Neuronal stem cell (in vitro differentiated cells): Measurements from ENCODE around the gene CIRBP.

ENCODE experiments used
- DNase-seq: peaks from one replicate; pipeline ENCODE4 v3.0.0-alpha.2; 2013; ENCODE audit warnings: low spot score
- H2AFZ ChIP-seq: one replicate; pipeline ENCODE4 v1.6.1; 2013; ENCODE audit warnings: mild to moderate bottlenecking, low read length, inconsistent platforms
- H2AK5ac ChIP-seq: 2 replicates; pipeline ENCODE4 v1.6.1; 2013; ENCODE audit warnings: low read depth, mild to moderate bottlenecking, inconsistent platforms, low read length, moderate library complexity, mixed read lengths
- H2BK120ac ChIP-seq: 2 replicates; pipeline ENCODE4 v1.6.1; 2013; ENCODE audit warnings: low read depth, mild to moderate bottlenecking, inconsistent platforms, low read length, moderate library complexity, mixed read lengths
- H2BK12ac ChIP-seq: one replicate; pipeline ENCODE4 v1.6.1; 2013; ENCODE audit warnings: low read length, inconsistent platforms
- H2BK15ac ChIP-seq: 2 replicates; pipeline ENCODE4 v1.6.1; 2013; ENCODE audit warnings: mild to moderate bottlenecking, low read length, inconsistent platforms, mixed read lengths
- H2BK5ac ChIP-seq: one replicate; pipeline ENCODE4 v1.6.1; 2013; ENCODE audit warnings: inconsistent platforms, mild to moderate bottlenecking, low read length, moderate library complexity
- H3K14ac ChIP-seq: one replicate; pipeline ENCODE4 v1.6.1; 2013; ENCODE audit warnings: low read length, inconsistent platforms
- H3K18ac ChIP-seq: 2 replicates; pipeline ENCODE4 v1.6.1; 2013; ENCODE audit warnings: low read length, inconsistent platforms
- H3K23ac ChIP-seq: 2 replicates; pipeline ENCODE4 v1.6.1; 2013; ENCODE audit warnings: low read depth, mild to moderate bottlenecking, mixed read lengths, low read length, inconsistent platforms; ENCODE audit not compliant: poor library complexity
- H3K27ac ChIP-seq: replicated peaks from 3 replicates; pipeline ENCODE4 v1.5.1; 2013; ENCODE audit warnings: low read length, inconsistent platforms
- H3K27me3 ChIP-seq, 3 experiments: 2 replicates each; pipeline ENCODE4 v1.6.1; 2013; ENCODE audit warnings: low read length in 3 of 3, mild to moderate bottlenecking in 2 of 3, inconsistent platforms in 1 of 3, low read depth in 1 of 3, mixed read lengths in 1 of 3, moderate library complexity in 1 of 3; ENCODE audit not compliant: control insufficient read depth in 3 of 3, insufficient read depth in 3 of 3
- H3K36me3 ChIP-seq, 2 donors: replicated peaks in 1 of 2; 2 replicates each; pipeline ENCODE4 v1.6.1; 2013; ENCODE audit warnings: low read length in 2 of 2; ENCODE audit not compliant: control insufficient read depth in 2 of 2, insufficient read depth in 2 of 2
- H3K4ac ChIP-seq: 2 replicates; pipeline ENCODE4 v1.6.1; 2013; ENCODE audit warnings: inconsistent platforms, mild to moderate bottlenecking, low read length, moderate library complexity
- H3K4me1 ChIP-seq, 2 donors: 1 replicate in 1 of 2; 2 replicates in 1 of 2; pipeline ENCODE4 v1.6.1; 2013; ENCODE audit warnings: low read length in 2 of 2, low read depth in 1 of 2; ENCODE audit not compliant: control insufficient read depth in 2 of 2, insufficient read depth in 1 of 2
- H3K4me2 ChIP-seq: one replicate; pipeline ENCODE4 v1.6.1; 2013; ENCODE audit warnings: mild to moderate bottlenecking, low read length, inconsistent platforms; ENCODE audit not compliant: insufficient read depth, poor library complexity, severe bottlenecking
- H3K4me3 ChIP-seq, 2 donors: 2 replicates each; pipeline ENCODE4 v1.5.1; 2013; ENCODE audit warnings: low read length in 2 of 2, mild to moderate bottlenecking in 2 of 2, inconsistent platforms in 1 of 2, moderate library complexity in 1 of 2
- H3K79me1 ChIP-seq: one replicate; pipeline ENCODE4 v1.6.1; 2013; ENCODE audit warnings: low read depth, mild to moderate bottlenecking, inconsistent platforms, low read length, moderate library complexity
- H3K9ac ChIP-seq: one replicate; pipeline ENCODE4 v1.6.1; 2013; ENCODE audit warnings: mild to moderate bottlenecking, low read depth, low read length, inconsistent platforms; ENCODE audit not compliant: poor library complexity
- H3K9me3 ChIP-seq, 2 donors: replicated peaks in 1 of 2; 2 replicates each; pipeline versions ENCODE3 to v1.6.1; 2013; ENCODE audit warnings: low read length in 2 of 2, mild to moderate bottlenecking in 2 of 2, inconsistent platforms in 1 of 2, low read depth in 1 of 2, mixed read lengths in 1 of 2, moderate library complexity in 1 of 2; ENCODE audit not compliant: control insufficient read depth in 2 of 2, insufficient read depth in 1 of 2
- H4K8ac ChIP-seq: one replicate; pipeline ENCODE4 v1.6.1; 2013; ENCODE audit warnings: low read depth, mild to moderate bottlenecking, inconsistent platforms, low read length, moderate library complexity
- H4K91ac ChIP-seq: one replicate; pipeline ENCODE4 v1.6.1; 2013; ENCODE audit warnings: low read length, low read depth, mild to moderate bottlenecking, inconsistent platforms; ENCODE audit not compliant: poor library complexity
- WGBS, 2 donors: extraction: QIAGEN DNeasy Blood & Tissue Kit; methylation state at CpG; one replicate each; pipeline ENCODE4 v1.1.7; 2013; ENCODE audit warnings: missing lambda C conversion rate in 2 of 2, mixed read lengths in 1 of 2; ENCODE audit not compliant: insufficient read length in 2 of 2, insufficient replicate concordance in 1 of 2; ENCODE audit errors: extremely low coverage in 2 of 2; 5-methylcytosine and 5-hydroxymethylcytosine counted together

CIRBP gene

DNA sequence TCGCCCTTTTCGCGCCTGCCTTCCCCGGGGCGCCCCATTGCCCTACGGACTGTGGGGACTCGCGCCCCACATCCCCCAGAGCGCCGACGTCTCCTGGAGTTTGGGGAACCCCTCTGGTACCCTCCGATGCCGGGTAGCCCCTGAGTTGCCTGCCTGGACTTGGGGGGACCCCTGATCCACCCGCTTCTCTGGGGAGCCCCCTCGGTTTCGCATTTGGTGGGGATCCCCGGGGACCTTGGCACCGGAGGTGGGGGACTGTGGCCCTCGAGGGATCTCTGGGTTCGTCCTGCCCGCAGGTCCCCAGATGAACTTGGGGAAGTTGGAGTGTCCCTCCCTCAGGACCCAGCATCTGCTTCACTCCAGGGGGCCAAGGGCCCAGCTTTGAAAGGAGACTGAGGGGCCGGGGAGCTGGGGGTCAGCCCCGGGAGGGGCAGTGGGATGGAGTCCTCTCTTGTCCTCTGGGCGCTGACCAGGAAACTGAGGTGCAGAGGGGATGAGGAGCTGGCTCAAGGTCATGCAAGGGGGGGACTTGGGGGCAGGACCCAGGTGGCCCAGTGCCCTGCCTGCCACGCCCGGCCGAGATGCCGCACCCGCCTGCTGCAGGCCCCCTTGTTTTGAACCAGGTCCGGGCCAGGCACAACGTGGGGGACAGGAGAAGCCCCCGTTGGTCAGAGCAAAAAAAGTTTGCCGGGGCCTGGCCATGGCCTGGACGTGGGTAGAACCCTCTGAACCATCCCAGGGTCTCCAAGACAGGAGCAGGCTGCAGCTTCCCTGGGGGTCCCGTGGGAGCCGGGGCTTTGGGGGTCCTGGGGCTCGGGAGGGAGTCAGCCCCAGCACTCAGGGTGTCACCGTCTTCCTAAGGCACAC lies 17.6 kb downstream of the CIRBP start:
- peaks cover 0 to 11% (median 4%) of the 10 kb centered on the region in 3 experiments for H3K27me3 ChIP-seq

DNA sequence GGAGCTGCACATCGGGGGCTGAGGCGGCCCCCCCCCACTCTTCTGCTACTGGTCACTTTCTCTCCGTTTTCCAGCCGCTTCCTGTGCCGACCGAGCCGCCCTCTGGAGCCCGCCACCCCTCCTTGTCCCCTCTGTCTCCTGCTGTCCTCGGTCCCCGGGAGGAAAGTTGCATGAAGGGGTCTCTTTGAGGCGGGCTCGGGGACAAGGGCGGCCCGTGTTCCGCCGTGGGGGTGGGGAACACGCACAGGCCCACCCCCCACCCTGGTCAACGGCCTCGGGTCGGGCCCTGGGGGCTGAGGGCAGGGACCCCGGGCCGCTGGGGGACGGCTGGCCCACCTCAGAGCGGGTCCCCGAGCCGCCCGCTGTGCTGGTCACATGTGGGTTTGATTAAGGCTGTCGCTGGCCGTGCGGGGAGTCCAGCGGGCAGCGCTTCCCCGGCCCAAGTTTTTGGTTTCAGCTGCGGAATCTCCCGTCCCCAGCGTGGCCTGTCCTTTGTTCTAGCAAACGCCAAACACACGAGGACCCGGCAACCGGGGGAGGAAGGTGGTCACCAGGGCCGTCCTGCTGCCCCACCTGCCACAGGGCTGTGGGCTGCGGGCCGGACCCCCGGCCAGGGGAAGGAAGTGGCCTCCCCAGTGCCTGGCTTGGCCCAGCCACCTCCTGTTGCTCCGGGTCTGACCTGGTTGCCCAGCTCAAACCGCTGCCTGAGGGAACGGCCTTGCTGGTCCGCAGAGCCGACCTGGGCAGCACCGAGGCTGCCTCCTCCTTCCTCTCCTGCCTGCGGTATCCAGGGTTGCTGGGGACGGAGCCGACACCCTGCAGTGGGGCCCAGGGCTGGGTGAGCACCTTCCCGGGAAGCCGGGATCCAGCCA lies 18.5 kb downstream of the CIRBP start:
- Histone ChIP-seq H3K9me3 (no peaks in the 10 kb centered on the region), H3K14ac (peak overlapping the region; percentile 99), H4K8ac (no peak overlapping the region), H3K9ac (peak overlapping the region; percentile 70), H3K23ac (peak overlapping the region; percentile 93), H3K18ac (peak overlapping the region; percentile 95), H3K27me3 (peaks cover 0 to 11% (median 4%) of the 10 kb centered on the region in 3 experiments), H3K4me2 (peak overlapping the region; percentile 89), H2BK120ac (no peak overlapping the region), H3K4me3 (peak overlapping the region in 1 of 2 donors; percentile 75), H2BK5ac (peak overlapping the region; percentile 98), H2BK15ac (peak overlapping the region; percentile 67), H3K36me3 (no peaks in the 10 kb centered on the region), H2BK12ac (peak overlapping the region; percentile 41), H4K91ac (no peak overlapping the region), H2AK5ac (peak overlapping the region; percentile 100), H2AFZ (peak overlapping the region; percentile 83), H3K79me1 (peaks cover 33% of the 10 kb centered on the region), H3K4me1 (peaks cover 14 to 32% of the 10 kb centered on the region in 2 donors), H3K27ac (no peak overlapping the region), H3K4ac (peak overlapping the region; percentile 66)
- no peak for DNase-seq
- WGBS, 2 donors: no CpG with 5 or more reads among the region's 55 CpGs

More for the DNA sequence above, 17.6 kb downstream of the CIRBP start:
- no peak overlapping the region for H3K27ac ChIP-seq
- no peaks in the 10 kb centered on the region for H3K36me3 ChIP-seq
- peak overlapping the region; percentile 83 for H2AFZ ChIP-seq
- H2BK15ac ChIP-seq: peak overlapping the region; percentile 78
- peak overlapping the region; percentile 100 for H2AK5ac ChIP-seq
- peak overlapping the region; percentile 89 for H3K4me2 ChIP-seq
- peak overlapping the region; percentile 75 to 87 for H3K4me3 ChIP-seq
- DNase-seq: no peak
- WGBS, 2 donors: no CpG with 5 or more reads among the region's 38 CpGs
- H2BK5ac ChIP-seq: peak overlapping the region; percentile 98
- H3K23ac ChIP-seq: peak overlapping the region; percentile 93
- H3K14ac ChIP-seq: peak overlapping the region; percentile 90
- H3K4ac ChIP-seq: peak overlapping the region; percentile 76
- H3K18ac ChIP-seq: peak overlapping the region; percentile 95
- no peaks in the 10 kb centered on the region for H3K9me3 ChIP-seq
- H2BK12ac ChIP-seq: peak overlapping the region; percentile 58
- H4K8ac ChIP-seq: no peak overlapping the region
- H4K91ac ChIP-seq: no peak overlapping the region
- peak overlapping the region; percentile 80 for H3K9ac ChIP-seq
- peaks cover 33% of the 10 kb centered on the region for H3K79me1 ChIP-seq
- H3K4me1 ChIP-seq: peaks cover 14 to 32% of the 10 kb centered on the region in 2 donors
- peak overlapping the region; percentile 17 for H2BK120ac ChIP-seq

DNA sequence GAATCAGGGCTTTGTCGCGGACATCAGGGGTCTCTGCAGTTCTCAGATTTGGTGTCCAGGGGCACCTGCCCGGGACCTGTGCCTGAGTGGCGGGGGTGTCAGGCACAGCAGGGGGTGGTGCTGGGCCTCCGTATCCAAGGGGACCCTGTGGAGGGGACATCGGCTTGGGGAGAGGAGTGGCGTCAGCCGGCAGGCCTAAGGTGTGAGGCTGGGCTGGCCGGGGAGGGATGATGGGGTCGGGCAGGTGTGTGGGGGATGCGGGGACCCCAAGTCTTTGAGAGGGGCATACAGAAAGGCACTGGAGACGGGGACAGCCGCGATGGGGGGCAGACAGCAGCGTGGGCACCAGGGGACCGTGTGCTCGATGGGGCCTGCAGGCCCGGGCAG lies 19.1 kb downstream of the CIRBP start:
- Histone ChIP-seq H3K79me1 (peaks cover 33% of the 10 kb centered on the region), H2BK12ac (peak overlapping the region; percentile 41), H2BK15ac (peak overlapping the region; percentile 67), H3K36me3 (no peaks in the 10 kb centered on the region), H3K4me1 (peaks cover 12 to 29% of the 10 kb centered on the region in 2 donors), H2BK5ac (no peak overlapping the region), H3K27ac (no peak overlapping the region), H3K4ac (no peak overlapping the region), H3K9me3 (no peaks in the 10 kb centered on the region), H2AK5ac (peak overlapping the region; percentile 100), H2AFZ (no peak overlapping the region), H4K8ac (no peak overlapping the region), H2BK120ac (no peak overlapping the region), H3K4me2 (no peak overlapping the region), H3K27me3 (peaks cover 0 to 11% (median 4%) of the 10 kb centered on the region in 3 experiments), H3K23ac (peak overlapping the region; percentile 93), H3K14ac (peak overlapping the region; percentile 99), H3K18ac (peak overlapping the region; percentile 95), H4K91ac (no peak overlapping the region), H3K4me3 (peak overlapping the region in 1 of 2 donors; percentile 75), H3K9ac (no peak overlapping the region)
- no CpG with 5 or more reads among the region's 18 CpGs for WGBS, 2 donors
- DNase-seq: no peak
